22Rv1 (cell line): Measurements from ENCODE around the gene ZFYVE26.
"Not testable (repeated sequence)": the region's sequence is repeated elsewhere in the genome, so short reads cannot be mapped to it uniquely, and the experiment has no call there.

Source experiments
- ZFX ChIP-seq: fragments of 450-650 bp; IDR thresholded peaks from 2 replicates; pipeline ENCODE4 v1.6.1; 2017; ENCODE audit warnings: antibody characterized with exemption, borderline replicate concordance
- TF ChIP-seq, protein P1 (sequence below): fragments of 450-650 bp; IDR thresholded peaks from 2 replicates; pipeline ENCODE4 v1.5.1; 2017; ENCODE audit warnings: mild to moderate bottlenecking

DNA sequence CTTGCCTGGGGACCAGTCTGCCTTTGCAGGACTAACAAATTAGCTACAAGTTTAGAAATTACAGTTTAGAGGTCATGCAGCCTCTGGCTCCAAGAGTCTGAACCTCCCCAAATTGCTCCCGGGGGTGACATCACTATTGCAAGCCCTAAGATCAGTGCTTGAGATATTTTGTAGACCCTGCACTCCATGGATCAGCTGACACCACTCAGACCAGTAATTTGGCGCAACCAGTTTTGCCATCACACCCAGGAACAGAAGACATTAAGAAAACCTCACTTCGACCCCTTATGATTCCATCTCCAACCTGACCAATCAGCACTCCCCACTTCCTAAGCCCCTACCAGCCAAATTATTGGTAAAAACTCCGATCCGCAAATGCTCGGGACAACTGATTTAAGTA is 2.1 kb upstream of the ZFYVE26 start:
- TF ChIP-seq, protein P1, sequence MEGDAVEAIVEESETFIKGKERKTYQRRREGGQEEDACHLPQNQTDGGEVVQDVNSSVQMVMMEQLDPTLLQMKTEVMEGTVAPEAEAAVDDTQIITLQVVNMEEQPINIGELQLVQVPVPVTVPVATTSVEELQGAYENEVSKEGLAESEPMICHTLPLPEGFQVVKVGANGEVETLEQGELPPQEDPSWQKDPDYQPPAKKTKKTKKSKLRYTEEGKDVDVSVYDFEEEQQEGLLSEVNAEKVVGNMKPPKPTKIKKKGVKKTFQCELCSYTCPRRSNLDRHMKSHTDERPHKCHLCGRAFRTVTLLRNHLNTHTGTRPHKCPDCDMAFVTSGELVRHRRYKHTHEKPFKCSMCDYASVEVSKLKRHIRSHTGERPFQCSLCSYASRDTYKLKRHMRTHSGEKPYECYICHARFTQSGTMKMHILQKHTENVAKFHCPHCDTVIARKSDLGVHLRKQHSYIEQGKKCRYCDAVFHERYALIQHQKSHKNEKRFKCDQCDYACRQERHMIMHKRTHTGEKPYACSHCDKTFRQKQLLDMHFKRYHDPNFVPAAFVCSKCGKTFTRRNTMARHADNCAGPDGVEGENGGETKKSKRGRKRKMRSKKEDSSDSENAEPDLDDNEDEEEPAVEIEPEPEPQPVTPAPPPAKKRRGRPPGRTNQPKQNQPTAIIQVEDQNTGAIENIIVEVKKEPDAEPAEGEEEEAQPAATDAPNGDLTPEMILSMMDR, result not testable (repeated sequence)
- not testable (repeated sequence) for TF ChIP-seq ZFX
